ENCODE results near the gene IQCF2. TPM values are rescaled to one million over a fixed set of nuclear protein-coding genes. Genes with fewer than 3 reads are reported as not detected.

Gene IQCF2
- total RNA-seq, 4 donors from 2014 or later: not detected

DNA sequence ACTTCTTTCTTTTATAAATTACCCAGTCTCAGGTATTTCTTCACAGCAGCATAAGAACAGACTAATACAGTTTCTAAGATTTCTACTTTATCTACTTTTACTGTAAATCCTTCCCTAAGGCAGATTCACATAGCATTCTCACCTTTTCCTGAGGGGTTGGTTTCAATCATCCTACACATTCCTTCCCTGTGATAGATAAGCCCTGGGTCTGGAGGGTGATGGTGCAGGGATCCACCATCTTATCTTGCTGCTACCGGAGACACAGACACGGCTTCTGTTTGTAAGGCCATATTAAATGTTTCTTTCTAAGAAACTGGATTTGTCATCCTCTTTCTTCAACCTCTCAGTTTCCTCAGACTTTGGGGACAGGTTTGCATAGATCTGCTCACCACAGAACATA, 7.9 kb downstream of the IQCF2 start:
- Histone ChIP-seq H3K36me3 (no peaks in the 10 kb centered on the region), H3K27ac (replicated peaks in 1 of 4) (no peak overlapping the region), H3K9me3 (no peaks in the 10 kb centered on the region), H3K27me3 (peaks cover 0 to 2% (median 0%) of the 10 kb centered on the region in 4 donors), H3K4me1 (no peaks in the 10 kb centered on the region), H3K4me3 (no peak overlapping the region)
- WGBS: 35% methylated on average over 2 of the region's 2 CpGs
- intact Hi-C loops (cut with DNase I): no loop called here
- no peak for TF ChIP-seq EP300 (IDR thresholded peaks at IDR 0.05)
- no peak for TF ChIP-seq POLR2A (IDR thresholded peaks at IDR 0.05; ENCODE audit: low read depth)
- TF ChIP-seq POLR2AphosphoS5 (IDR thresholded peaks at IDR 0.05): no peak
- TF ChIP-seq, protein P1, sequence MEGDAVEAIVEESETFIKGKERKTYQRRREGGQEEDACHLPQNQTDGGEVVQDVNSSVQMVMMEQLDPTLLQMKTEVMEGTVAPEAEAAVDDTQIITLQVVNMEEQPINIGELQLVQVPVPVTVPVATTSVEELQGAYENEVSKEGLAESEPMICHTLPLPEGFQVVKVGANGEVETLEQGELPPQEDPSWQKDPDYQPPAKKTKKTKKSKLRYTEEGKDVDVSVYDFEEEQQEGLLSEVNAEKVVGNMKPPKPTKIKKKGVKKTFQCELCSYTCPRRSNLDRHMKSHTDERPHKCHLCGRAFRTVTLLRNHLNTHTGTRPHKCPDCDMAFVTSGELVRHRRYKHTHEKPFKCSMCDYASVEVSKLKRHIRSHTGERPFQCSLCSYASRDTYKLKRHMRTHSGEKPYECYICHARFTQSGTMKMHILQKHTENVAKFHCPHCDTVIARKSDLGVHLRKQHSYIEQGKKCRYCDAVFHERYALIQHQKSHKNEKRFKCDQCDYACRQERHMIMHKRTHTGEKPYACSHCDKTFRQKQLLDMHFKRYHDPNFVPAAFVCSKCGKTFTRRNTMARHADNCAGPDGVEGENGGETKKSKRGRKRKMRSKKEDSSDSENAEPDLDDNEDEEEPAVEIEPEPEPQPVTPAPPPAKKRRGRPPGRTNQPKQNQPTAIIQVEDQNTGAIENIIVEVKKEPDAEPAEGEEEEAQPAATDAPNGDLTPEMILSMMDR (IDR thresholded peaks at IDR 0.05): no peak
- DNase-seq (ENCODE audit: extremely low spot score): peak; percentile 17

DNA sequence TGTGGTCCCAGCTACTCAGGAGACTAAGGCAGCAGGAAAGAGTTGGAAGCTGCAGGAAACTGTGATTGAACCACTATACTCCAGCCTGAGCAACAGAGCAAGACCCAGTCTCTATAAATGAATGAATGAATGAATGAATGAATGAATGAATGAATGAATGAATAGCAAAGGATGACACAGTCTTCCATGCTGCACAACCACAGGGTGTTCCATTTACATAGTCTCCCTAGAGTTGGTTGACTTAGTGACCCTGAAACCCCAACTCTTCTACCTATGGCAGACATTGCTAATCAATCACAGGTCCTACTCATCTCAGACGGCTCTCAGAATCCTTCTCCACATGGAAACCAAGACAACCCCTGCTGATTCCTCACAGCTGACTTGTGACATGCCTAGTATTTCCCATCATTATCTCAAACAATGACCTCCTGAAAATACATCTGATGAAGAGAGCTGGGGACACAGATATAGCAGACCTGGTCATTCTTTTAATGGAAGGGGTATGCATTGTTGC, 11.9 kb downstream of the IQCF2 start:
- peak; percentile 37 for DNase-seq (ENCODE audit: extremely low spot score)
- Histone ChIP-seq H3K4me3 (no peak overlapping the region), H3K4me1 (no peaks in the 10 kb centered on the region), H3K27ac (replicated peaks in 1 of 4) (no peak overlapping the region), H3K27me3 (peaks cover 0 to 8% (median 0%) of the 10 kb centered on the region in 4 donors), H3K9me3 (no peaks in the 10 kb centered on the region), H3K36me3 (no peaks in the 10 kb centered on the region)
- TF ChIP-seq POLR2AphosphoS5 (IDR thresholded peaks at IDR 0.05) (no peak), POLR2A (IDR thresholded peaks at IDR 0.05; ENCODE audit: low read depth) (no peak), EP300 (IDR thresholded peaks at IDR 0.05) (no peak)
- TF ChIP-seq, protein P1 (IDR thresholded peaks at IDR 0.05): no peak
- intact Hi-C loops (cut with DNase I): no loop called here
- WGBS: 47% methylated on average over 1 of the region's 1 CpG

DNA sequence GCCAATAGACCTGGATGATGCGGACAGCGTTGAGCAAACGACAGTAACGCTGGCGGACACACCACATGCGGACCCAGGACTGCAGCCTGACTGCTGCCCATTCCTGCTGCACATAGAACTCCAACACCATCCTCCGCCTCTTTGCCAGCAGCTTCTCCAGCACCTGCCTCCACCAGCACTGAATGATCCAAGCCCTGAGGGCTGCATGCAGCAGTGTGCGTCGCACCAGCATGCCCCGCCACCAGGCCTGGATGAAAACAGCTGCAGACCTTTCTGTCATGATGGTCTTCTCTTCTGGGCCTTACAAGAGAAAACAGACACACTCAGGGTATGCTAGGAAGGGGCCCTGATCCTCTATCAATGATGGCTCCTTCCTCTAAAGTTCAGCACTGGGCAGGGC, 12.5 kb downstream of the IQCF2 start:
- intact Hi-C loops (cut with DNase I): no loop called here
- peak; percentile 70 for DNase-seq (ENCODE audit: extremely low spot score)
- TF ChIP-seq EP300 (IDR thresholded peaks at IDR 0.05) (no peak), POLR2AphosphoS5 (IDR thresholded peaks at IDR 0.05) (no peak), POLR2A (IDR thresholded peaks at IDR 0.05; ENCODE audit: low read depth) (no peak)
- TF ChIP-seq, protein P1 (IDR thresholded peaks at IDR 0.05): no peak
- Histone ChIP-seq H3K4me1 (no peaks in the 10 kb centered on the region), H3K4me3 (no peak overlapping the region), H3K27me3 (peaks cover 0 to 8% (median 0%) of the 10 kb centered on the region in 4 donors), H3K9me3 (no peaks in the 10 kb centered on the region), H3K36me3 (no peaks in the 10 kb centered on the region), H3K27ac (replicated peaks in 1 of 4) (no peak overlapping the region)
- 93% methylated on average over 10 of the region's 10 CpGs for WGBS

DNA sequence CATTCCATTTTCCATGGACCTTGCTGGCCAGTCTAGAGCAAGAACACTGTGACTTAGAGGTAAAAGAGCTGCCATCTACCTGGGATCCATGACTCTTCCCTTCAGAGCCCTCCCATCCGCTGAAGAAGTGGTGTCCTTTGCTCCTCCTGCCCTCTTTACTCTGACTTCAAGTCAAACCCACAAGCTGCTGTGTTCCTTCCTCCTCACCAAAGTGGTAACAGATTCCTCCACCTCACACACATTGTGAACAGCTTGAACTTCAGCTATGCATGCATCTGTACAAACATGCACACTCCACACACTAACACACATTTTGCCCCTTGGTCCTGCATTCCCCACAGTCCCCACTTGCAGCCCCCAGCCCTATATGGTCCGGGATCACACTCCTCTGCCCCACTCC, 13.0 kb downstream of the IQCF2 start:
- Histone ChIP-seq H3K27me3 (peaks cover 0 to 8% (median 0%) of the 10 kb centered on the region in 4 donors), H3K9me3 (no peaks in the 10 kb centered on the region), H3K4me3 (no peak overlapping the region), H3K36me3 (no peaks in the 10 kb centered on the region), H3K4me1 (no peaks in the 10 kb centered on the region), H3K27ac (replicated peaks in 1 of 4) (no peak overlapping the region)
- no peak for TF ChIP-seq POLR2A (IDR thresholded peaks at IDR 0.05; ENCODE audit: low read depth)
- TF ChIP-seq POLR2AphosphoS5 (IDR thresholded peaks at IDR 0.05): no peak
- TF ChIP-seq, protein P1 (IDR thresholded peaks at IDR 0.05): no peak
- TF ChIP-seq EP300 (IDR thresholded peaks at IDR 0.05): no peak
- DNase-seq (ENCODE audit: extremely low spot score): peak; percentile 91
- 80% methylated on average over 2 of the region's 2 CpGs for WGBS
- intact Hi-C loops (cut with DNase I): no loop called here

DNA sequence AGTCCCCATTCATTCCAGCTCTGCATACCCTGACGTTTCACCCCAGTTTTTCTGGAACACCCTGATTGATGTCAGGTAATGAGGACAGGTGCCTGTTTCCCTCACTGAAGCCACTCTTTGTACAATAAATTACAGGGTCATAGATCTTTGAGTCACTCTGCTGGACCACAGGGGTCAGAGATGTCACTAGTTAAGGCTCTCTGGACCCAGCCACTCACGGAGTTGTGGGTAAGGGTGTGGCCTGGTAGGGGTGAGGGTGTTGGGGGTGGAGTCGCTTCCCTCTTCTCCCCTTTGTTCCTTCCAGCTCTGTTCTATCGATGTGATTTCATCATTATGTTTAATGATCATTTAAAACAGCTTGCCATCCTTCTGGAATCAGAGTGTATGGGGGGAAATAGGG, 13.5 kb downstream of the IQCF2 start:
- Histone ChIP-seq H3K4me3 (no peak overlapping the region), H3K27me3 (peaks cover 0 to 8% (median 0%) of the 10 kb centered on the region in 4 donors), H3K36me3 (no peaks in the 10 kb centered on the region), H3K9me3 (no peaks in the 10 kb centered on the region), H3K4me1 (no peaks in the 10 kb centered on the region), H3K27ac (replicated peaks in 1 of 4) (no peak overlapping the region)
- 65% methylated on average over 4 of the region's 4 CpGs for WGBS
- intact Hi-C loops (cut with DNase I): no loop called here
- no peak for DNase-seq (ENCODE audit: extremely low spot score)
- TF ChIP-seq POLR2AphosphoS5 (IDR thresholded peaks at IDR 0.05) (no peak), POLR2A (IDR thresholded peaks at IDR 0.05; ENCODE audit: low read depth) (no peak), EP300 (IDR thresholded peaks at IDR 0.05) (no peak)
- TF ChIP-seq, protein P1 (IDR thresholded peaks at IDR 0.05): no peak

Data from esophagus muscularis mucosa (tissue), 4 donors.